ENCODE measurements around the gene CYRIA. TPM values are rescaled to one million over a fixed set of nuclear protein-coding genes. Genes with fewer than 3 reads are reported as not detected.

The CYRIA gene
- polyA plus RNA-seq, 2 of the 4 experiments (the other 2 are of a cell fraction) = 0.01 to 0.08 TPM

- POLR2A ChIA-PET = no interaction called here
- CTCF ChIA-PET = interaction anchor here (1.1 to 2.7 kb wide), 2 partner anchors 9 to 47 kb away, joined by 3 to 10 read pairs; no protein-coding TSS in a partner anchor
- DNase-seq (ENCODE audit: low read depth in 1 of 2, low spot score in 1 of 2) = no peak
- Histone ChIP-seq H3K4me3 (no peak overlapping the region), H3K4me2 (no peak overlapping the region), H3K27ac (no peak overlapping the region), H3K4me1 (no peaks in the 10 kb centered on the region), H3K9me3 (no peaks in the 10 kb centered on the region)
- ATAC-seq = no peak
- TF ChIP-seq, protein P1, sequence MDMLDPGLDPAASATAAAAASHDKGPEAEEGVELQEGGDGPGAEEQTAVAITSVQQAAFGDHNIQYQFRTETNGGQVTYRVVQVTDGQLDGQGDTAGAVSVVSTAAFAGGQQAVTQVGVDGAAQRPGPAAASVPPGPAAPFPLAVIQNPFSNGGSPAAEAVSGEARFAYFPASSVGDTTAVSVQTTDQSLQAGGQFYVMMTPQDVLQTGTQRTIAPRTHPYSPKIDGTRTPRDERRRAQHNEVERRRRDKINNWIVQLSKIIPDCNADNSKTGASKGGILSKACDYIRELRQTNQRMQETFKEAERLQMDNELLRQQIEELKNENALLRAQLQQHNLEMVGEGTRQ (IDR thresholded peaks at IDR 0.05) = no peak
- TF ChIP-seq SMC3 (IDR thresholded peaks at IDR 0.05) (no peak), NFE2L2 (conservative IDR thresholded peaks at IDR 0.05; ENCODE audit: low read length) (no peak), BCL3 (IDR thresholded peaks at IDR 0.05) (no peak), TFCP2L1 (CRISPR knock-in tag; IDR thresholded peaks at IDR 0.05) (no peak), RNF2 (IDR thresholded peaks at IDR 0.05; ENCODE audit: borderline replicate concordance, low read depth) (no peak), RCOR1 (IDR thresholded peaks at IDR 0.05; ENCODE audit: low read depth, low read length) (no peak), JUNB (IDR thresholded peaks at IDR 0.05) (no peak), KDM5A (IDR thresholded peaks at IDR 0.05) (no peak), HOXA7 (CRISPR knock-in tag; IDR thresholded peaks at IDR 0.05) (no peak), NR3C1 (IDR thresholded peaks at IDR 0.05) (no peak), MAZ (IDR thresholded peaks at IDR 0.05; ENCODE audit: borderline replicate concordance, low read depth, low read length) (no peak)
- TF ChIP-seq, protein P2, sequence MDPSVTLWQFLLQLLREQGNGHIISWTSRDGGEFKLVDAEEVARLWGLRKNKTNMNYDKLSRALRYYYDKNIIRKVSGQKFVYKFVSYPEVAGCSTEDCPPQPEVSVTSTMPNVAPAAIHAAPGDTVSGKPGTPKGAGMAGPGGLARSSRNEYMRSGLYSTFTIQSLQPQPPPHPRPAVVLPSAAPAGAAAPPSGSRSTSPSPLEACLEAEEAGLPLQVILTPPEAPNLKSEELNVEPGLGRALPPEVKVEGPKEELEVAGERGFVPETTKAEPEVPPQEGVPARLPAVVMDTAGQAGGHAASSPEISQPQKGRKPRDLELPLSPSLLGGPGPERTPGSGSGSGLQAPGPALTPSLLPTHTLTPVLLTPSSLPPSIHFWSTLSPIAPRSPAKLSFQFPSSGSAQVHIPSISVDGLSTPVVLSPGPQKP (IDR thresholded peaks at IDR 0.05; ENCODE audit: low read depth, low read length) = no peak
- no peak for FAIRE-seq
- 55% methylated on average over 4 of the region's 4 CpGs for WGBS (ENCODE audit: missing lambda C conversion rate)
These were observed 9.6 kb downstream of the CYRIA start for GRCh38 chr2:16655905-16656642.

DNA sequence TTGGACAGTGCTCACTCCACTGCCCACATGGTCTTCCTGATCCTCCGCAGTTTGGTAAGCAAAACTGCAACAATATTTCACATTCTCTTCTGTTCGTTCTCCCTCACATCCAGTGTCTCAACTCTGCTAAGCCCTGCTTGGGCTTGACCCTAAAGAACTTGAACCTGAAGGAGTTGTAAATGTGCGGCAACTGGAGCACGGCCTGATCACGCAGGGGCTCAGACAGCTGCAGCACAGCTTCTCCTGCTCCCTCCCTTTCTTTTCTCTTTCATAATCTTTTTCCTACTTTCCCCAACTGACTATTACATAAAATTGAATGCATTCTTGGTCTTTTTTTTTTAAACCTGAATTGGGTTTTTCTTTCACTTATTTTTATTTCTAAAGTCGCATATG, 10.2 kb downstream of the CYRIA start:
- H3K4me3 ChIP-seq = no peak overlapping the region
- FAIRE-seq = no peak
- no peak overlapping the region for H3K27ac ChIP-seq
- DNase-seq (ENCODE audit: low read depth in 1 of 2, low spot score in 1 of 2) = no peak
- WGBS (ENCODE audit: missing lambda C conversion rate) = 77% methylated on average over 6 of the region's 6 CpGs
- ChIA-PET POLR2A (no interaction called here), CTCF (interaction anchor here (1.1 to 2.7 kb wide), 2 partner anchors 8 to 47 kb away, joined by 3 to 10 read pairs; no protein-coding TSS in a partner anchor)
- TF ChIP-seq, protein P3, sequence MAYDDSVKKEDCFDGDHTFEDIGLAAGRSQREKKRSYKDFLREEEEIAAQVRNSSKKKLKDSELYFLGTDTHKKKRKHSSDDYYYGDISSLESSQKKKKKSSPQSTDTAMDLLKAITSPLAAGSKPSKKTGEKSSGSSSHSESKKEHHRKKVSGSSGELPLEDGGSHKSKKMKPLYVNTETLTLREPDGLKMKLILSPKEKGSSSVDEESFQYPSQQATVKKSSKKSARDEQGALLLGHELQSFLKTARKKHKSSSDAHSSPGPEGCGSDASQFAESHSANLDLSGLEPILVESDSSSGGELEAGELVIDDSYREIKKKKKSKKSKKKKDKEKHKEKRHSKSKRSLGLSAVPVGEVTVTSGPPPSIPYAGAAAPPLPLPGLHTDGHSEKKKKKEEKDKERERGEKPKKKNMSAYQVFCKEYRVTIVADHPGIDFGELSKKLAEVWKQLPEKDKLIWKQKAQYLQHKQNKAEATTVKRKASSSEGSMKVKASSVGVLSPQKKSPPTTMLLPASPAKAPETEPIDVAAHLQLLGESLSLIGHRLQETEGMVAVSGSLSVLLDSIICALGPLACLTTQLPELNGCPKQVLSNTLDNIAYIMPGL (CRISPR knock-in tag; IDR thresholded peaks at IDR 0.05; ENCODE audit: borderline replicate concordance) = no peak
- TF ChIP-seq CBX8 (IDR thresholded peaks at IDR 0.05) (no peak), RNF2 (IDR thresholded peaks at IDR 0.05; ENCODE audit: borderline replicate concordance, low read depth) (no peak), HOXB5 (CRISPR knock-in tag; IDR thresholded peaks at IDR 0.05) (no peak), PHF8 (IDR thresholded peaks at IDR 0.05; ENCODE audit: borderline replicate concordance, low read depth) (no peak), ZSCAN20 (CRISPR knock-in tag; IDR thresholded peaks at IDR 0.05) (no peak), SREBF2 (IDR thresholded peaks at IDR 0.05) (no peak), HOXB13 (CRISPR knock-in tag; IDR thresholded peaks at IDR 0.05; ENCODE audit: low read depth) (no peak), CBX2 (IDR thresholded peaks at IDR 0.05; ENCODE audit: borderline replicate concordance, low read depth) (no peak), NFE2L2 (conservative IDR thresholded peaks at IDR 0.05; ENCODE audit: low read length) (no peak)
- TF ChIP-seq, protein P1 (IDR thresholded peaks at IDR 0.05) = no peak
- ATAC-seq = no peak
- no peaks in the 10 kb centered on the region for H3K4me1 ChIP-seq
- no peak overlapping the region for H3K4me2 ChIP-seq
- H3K9me3 ChIP-seq = no peaks in the 10 kb centered on the region
